ENCODE results near the gene KPNA6.
"Not testable (repeated sequence)": the region's sequence is repeated elsewhere in the genome, so short reads cannot be mapped to it uniquely, and the experiment has no call there.

GRCh38 chr1:32065613-32066488 is 42.0 kb upstream of the KPNA6 start:
- TF ChIP-seq, protein P1, sequence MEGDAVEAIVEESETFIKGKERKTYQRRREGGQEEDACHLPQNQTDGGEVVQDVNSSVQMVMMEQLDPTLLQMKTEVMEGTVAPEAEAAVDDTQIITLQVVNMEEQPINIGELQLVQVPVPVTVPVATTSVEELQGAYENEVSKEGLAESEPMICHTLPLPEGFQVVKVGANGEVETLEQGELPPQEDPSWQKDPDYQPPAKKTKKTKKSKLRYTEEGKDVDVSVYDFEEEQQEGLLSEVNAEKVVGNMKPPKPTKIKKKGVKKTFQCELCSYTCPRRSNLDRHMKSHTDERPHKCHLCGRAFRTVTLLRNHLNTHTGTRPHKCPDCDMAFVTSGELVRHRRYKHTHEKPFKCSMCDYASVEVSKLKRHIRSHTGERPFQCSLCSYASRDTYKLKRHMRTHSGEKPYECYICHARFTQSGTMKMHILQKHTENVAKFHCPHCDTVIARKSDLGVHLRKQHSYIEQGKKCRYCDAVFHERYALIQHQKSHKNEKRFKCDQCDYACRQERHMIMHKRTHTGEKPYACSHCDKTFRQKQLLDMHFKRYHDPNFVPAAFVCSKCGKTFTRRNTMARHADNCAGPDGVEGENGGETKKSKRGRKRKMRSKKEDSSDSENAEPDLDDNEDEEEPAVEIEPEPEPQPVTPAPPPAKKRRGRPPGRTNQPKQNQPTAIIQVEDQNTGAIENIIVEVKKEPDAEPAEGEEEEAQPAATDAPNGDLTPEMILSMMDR (IDR thresholded peaks at IDR 0.05) = not testable (repeated sequence)
- TF ChIP-seq POLR2A (IDR thresholded peaks at IDR 0.05) = not testable (repeated sequence)

All from uterus (tissue), 2 donors.